MM.1S (cell line): Measurements from ENCODE around the gene PRSS12.

Experiments
- CTCF ChIP-seq: fragments of 300-600 bp; sonication (generic); IDR thresholded peaks from 2 replicates; pipeline ENCODE4 v1.5.1; 2016; ENCODE audit warnings: antibody characterized with exemption, low read length, mixed read lengths
- EZH2 ChIP-seq: fragments of 300-600 bp; sonication (generic); optimal IDR thresholded peaks from 2 replicates; pipeline ENCODE3; 2017; ENCODE audit warnings: low read depth, mild to moderate bottlenecking, antibody characterized with exemption, low read length, mixed read lengths
- EZH2phosphoT487 ChIP-seq: fragments of 300-600 bp; sonication (generic); IDR thresholded peaks from 2 replicates; pipeline ENCODE4 v1.6.1; 2018; ENCODE audit warnings: antibody characterized with exemption, low read length

- TF ChIP-seq CTCF (no peak), EZH2 (no peak), EZH2phosphoT487 (no peak)
Measured at GRCh38 chr4:118348886-118349285, 3.9 kb downstream of the PRSS12 start.
